HG03442 (cell line): ENCODE data around the gene SERPINB6.
"Not testable (repeated sequence)": the region's sequence is repeated elsewhere in the genome, so short reads cannot be mapped to it uniquely, and the experiment has no call there.

Experiments used
- ATAC-seq: cut with Tn5 transposase; IDR thresholded peaks from one replicate; pipeline ENCODE4 v1.9.1; 2021; ENCODE audit warnings: mild to moderate bottlenecking, moderate library complexity; ENCODE audit not compliant: unreplicated experiment

SERPINB6 gene

GRCh38 chr6:2999618-3000557, 28.5 kb upstream of the SERPINB6 start, which contains the start of gene NQO2:
NQO2 (plus strand) TSS chr6:2999894; CDS start chr6:3006553, 6,659 bp downstream.
- ATAC-seq = peak; percentile 69

GRCh38 chr6:2998998-2999617, 27.7 kb upstream of the SERPINB6 start:
- ATAC-seq = peak; percentile 12

DNA sequence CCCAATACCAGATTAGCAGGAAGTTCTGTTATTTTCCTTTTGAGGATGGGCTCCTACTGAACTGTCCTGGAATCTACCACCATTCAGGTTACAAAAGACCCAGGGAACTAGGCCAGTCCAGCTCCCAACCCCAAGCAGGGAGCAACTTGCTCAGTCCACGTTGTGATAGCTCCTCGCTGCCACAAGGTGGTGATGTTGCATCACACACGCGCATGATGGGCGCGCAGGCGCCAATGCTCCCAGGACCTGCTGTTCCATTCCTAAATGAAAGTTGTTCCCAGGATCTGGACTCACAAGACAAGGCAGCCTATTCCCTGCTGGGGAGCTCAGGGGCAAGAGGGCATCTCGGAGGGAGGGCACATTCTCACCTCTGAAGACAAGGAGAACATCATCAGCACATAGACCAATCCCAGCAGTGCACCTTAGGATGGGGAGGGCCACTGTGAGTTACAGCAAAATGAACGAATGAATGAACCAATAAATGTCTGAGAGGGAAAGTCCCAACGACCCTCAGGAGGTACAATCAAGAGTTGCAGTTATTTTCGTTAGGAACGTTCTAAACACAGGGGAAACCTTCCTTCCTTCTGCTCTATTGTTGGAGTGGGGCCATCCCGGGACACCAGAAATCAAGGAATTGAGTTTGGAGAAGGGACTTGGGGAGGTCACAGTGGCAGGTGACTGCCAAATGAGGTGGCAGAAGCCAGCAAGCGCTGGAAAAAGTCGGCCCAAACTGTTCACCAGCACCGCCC, 27.1 kb upstream of the SERPINB6 start:
- not testable (repeated sequence) for ATAC-seq

DNA sequence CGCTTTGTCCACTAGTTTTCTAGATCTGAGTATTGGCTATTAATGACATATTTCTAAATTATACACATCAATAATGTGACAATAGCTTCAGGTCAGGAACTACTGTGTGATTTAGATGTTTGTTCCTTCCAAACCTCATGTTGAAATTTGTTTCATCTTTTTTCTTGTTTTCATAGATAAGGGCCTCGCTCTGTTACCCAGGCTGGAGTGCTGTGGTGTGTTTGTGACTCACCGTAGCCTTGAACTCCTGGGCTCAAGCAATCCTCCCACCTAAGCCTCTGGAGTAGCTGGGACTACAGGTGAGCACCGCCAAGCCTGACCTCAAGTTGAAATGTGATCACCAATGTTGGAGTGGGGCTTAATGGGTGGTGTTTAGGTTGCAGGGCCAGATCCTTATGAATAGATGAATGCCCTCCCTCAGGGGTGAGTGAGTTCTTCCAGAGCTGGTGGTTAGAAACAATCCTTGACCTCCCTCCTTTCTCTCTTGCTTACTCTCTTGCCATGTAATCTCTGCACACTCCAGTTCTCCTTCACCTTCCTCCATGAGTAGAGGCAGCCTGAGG, 22.5 kb upstream of the SERPINB6 start:
- ATAC-seq = no peak

DNA sequence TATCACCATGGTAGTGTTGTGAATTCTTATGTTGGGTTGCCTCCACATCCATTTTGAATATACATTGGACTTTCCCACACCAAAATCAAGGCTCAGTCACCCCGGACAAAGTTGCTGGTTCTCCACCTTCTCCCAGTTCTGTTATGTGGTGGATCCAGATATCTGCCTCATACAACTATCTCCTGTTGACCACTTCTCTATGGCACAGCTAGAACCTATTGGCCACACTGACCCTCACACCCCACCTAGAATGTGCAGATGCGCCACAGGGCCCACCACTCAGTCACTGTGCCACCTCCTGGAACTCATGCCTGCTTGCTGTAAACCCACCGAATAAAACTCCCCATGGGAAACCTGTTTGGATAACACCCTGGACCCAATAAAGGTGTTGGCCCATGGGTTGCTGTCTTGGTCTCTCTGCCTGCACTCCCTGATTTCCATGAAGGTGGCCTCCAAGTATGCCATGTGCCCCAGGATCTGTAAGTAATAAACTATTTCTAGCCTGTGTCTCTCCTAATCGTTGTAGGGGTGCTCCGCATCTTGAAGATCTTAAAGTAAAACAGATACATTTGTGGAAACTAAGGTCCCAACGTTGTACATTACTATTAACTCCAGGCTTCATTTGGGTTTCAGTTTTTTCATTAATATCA, 21.1 kb upstream of the SERPINB6 start:
- ATAC-seq = no peak

DNA sequence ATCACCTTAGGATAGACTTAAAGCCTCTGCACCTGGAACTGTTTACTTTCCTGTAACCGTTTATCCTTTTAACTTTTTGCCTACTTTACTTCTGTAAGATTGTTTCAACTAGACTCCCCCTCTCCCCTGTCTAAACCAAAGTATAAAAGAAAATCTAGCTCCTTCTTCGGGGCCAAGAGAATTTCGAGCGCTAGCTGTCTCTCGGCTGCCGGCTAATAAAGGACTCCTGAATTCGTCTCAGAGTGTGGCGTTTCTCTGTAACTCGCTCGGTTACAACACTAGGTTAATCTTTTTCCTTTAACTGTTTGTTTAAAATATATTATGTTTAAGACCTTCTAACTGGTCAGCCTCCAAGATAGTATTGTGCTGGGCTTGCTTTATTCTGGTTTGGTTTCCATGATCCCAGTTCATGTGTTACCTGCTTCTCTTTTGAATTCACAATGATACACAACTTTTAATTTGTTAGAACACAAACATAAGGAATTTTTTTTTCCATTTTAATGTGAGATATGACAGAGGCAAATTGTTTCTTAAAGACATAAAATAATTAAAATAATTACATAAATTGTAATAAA, 19.7 kb upstream of the SERPINB6 start:
- ATAC-seq = no peak

- no peak for ATAC-seq
Measured at GRCh38 chr6:2990248-2990931, 19.0 kb upstream of the SERPINB6 start.

DNA sequence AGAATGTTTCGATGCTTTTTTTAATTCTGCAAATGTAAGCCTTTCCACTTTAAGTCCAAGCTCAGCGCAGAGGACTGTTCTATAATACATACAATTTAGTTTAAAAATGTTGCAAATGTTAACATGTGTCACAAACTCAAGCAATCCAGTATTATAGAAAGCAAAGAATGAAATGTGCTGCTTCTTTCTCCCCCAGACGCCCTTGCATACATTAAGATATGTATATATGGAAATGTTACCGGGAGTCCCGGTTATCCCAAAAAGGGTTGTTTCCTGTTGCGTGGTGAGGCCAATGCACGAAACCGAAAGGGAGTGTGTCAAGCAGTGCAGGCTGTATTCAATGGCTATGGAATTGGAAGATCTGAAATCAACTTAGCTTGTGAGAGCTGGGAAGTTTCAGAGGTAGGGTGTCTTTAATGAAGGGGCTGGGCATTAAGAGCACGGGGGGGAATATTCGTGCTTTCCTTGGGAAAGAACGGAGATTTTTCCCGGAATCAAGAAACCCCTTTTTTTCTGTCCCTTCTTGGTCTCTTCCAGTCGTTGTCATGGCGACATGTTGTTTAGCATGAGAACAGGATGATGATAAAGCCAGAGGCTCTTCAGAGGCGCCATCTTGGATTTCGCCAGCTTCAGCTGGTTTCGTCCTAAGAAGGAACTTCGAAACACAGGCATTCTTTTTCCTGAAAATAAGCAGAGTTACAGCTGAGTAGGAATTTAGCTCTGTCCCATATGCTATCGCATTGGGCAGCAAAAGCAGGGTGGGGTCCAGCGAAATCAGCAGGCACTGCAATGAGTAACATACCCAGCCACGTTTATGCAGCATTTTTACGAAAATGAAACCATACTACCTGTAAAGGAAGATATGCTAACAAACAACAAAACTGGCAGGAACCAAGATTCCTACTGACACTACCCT, 18.2 kb upstream of the SERPINB6 start:
- peak; percentile 64 for ATAC-seq

DNA sequence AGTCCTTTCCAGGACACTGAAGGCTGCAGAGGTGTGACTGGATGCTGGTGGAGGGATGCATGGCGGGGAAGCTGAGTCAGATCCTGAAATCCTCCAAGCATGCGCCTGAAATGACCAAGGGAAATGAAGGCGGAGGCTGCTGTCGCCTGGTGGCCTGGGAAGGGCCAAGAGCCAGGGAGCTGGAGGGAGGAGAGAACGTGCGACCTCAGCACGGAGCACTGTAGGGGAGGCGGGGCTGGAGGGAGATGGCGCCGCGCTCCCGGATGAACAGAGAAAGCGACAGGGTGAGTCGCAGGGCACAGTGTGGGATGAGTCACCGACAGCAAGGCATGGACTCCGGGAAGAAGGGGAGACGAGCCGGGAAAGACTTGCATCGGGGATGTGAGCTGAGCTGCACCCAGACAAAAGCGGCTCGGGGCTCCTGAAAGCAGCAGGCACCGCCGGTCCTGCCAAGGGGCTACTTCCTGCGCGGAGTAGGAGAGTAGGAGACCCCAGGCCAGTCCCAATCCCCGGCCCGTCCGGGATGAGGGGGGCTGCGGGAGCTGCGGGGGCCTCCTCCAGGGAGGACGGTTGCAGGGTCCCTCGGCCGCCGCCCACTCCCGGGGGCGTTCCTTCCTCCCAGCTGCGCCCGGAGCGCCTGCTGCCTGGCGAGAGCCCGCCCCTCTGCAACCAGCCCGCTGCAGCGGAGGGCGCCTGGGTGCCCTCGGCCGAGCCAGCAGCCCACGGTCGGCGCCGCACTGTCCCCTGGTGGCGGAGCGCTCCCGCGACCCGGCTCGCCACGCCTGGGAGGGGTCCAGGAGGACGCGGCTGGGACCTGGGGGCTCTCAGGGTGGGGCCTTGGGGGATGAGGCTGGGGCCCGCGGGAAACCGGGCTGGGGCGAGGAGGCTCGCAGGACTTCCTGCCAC, 17.3 kb upstream of the SERPINB6 start:
- peak; percentile 60 for ATAC-seq

DNA sequence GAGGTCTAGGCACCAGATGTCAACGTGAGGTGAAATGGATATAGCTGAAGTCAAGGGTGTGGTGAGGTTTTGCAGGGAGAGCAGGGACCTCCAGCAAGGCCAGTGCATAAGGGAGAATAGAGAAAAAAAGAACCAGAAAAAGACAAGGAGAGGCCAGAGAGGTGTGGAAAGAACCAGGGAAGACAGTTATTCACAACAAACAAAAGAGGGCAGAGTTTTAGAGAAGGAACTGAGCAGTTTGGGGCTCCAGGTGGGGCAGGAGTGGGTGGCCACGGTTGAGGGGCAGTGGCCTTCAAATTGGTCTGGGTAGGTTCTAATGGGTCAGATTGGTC, 16.7 kb upstream of the SERPINB6 start:
- no peak for ATAC-seq

DNA sequence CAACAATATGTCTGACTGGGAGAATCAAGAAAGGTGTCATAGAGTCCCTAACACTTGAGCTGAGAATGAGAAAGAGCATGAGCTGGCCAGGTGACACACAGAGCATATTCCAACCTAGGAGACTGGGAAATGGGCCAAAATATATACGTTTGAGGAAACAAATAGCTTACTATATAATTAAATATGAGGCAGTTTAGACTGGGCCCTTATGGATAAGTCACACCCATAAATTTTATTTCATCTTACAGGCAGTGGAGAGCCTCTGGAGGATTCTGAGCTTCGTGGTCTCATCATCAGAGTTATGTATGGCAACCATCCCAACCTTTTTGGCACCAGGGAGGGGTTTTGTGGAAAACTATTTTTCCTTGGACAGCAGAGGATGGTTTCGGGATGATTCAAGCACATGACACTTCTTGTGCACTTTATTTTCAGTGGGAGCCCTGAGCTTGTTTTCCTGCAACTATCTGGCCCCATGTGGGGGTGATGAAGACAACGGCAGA, 15.4 kb upstream of the SERPINB6 start:
- ATAC-seq = no peak

DNA sequence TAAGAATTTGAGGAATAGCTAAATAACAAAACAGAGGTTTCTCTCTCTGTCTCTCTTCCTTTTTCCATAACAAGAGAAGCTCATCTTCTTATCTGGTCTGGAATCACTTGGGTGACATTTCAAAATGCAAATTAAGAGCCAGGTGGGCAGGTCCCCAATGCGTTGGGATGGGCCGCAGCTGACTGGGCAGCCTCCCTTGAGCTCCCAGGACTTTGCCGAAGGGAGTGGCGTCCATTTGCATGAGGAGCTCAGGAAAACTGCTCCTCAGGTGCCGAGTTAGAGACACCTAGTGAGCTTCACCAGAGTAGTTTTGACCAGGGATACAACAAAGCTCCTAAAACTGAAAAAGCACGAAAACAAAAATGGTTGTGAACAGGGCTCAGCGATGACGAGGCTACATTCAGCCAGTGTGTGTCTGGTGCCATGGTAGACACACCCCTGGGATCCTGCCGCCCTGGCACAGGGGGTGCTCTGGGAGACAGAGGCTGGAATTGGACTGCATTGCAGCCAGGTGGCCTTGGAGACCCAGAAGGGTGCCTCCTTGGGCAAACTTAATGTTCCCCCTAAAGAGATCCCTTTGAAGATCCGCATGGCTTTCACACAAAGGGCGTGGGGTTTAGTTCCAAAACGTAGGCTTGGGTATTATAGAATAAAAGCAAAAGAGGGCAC, 13.5 kb upstream of the SERPINB6 start:
- no peak for ATAC-seq

GRCh38 chr6:2982426-2983117, 11.2 kb upstream of the SERPINB6 start:
- ATAC-seq = no peak

GRCh38 chr6:2980465-2980855, 9.1 kb upstream of the SERPINB6 start:
- ATAC-seq = no peak

GRCh38 chr6:2979819-2980464, 8.6 kb upstream of the SERPINB6 start:
- ATAC-seq = no peak

GRCh38 chr6:2978923-2979322, 7.6 kb upstream of the SERPINB6 start:
- no peak for ATAC-seq
